GM21723 (cell line): ENCODE measurements around the gene CD52.
"Not testable (repeated sequence)": the region's sequence is repeated elsewhere in the genome, so short reads cannot be mapped to it uniquely, and the experiment has no call there.

Experiments
- ATAC-seq: cut with Tn5 transposase; IDR thresholded peaks from one replicate; pipeline ENCODE4 v1.9.1; 2021; ENCODE audit warnings: mild to moderate bottlenecking, moderate library complexity; ENCODE audit not compliant: unreplicated experiment

CD52 gene

DNA sequence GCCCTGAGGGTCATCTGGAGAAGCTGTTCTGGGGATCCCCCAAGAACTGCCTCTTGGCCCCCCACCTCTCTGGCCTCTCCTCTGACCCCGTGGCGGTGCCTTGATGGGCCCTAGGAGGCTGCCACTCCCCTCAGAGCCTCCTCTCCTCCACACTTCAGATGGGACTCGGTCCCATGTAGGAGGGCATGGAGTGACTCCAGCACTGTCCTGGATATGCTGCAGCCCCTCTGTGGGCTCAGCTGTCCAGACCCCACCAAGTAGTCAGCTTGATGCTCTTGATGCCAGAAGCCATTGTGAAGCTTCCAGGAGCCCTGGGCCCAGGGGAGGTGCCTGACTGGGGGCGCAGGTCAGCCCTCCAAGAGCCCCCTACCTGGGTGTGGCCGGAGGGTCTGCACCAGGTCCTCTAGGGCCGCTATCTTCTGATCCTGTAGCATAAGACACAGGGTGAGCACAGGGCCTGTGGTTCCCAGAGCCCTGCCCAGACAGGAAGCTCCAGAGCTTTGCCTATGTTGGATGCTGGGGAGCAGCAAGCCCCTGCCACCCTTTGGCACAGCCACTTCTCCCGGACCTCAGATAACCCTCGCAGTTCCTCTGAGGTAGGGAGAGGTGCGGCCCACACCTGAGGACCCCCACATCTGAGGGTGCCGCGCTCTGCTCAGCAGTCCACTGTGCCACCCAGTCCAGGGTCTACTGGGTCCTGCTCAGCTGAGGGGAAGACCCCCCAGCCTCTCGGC is 20.5 kb upstream of the CD52 start:
- ATAC-seq = no peak

DNA sequence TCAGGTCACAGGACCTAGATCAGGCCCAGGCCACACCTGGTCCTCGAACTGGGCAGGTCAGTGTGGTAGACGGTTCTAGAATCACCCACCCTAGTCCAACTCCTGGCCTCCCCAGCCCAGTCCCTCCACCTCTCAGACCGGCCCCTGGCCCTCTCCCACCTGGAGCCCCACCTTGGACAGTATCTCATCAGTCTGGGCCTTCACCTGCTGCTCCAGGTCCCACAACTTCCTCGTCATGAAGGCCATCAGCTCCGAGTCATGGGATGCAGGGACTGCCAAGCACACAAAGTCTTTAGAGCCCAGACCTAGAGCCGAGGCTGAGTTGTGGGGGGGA is 20.0 kb upstream of the CD52 start:
- ATAC-seq = no peak

DNA sequence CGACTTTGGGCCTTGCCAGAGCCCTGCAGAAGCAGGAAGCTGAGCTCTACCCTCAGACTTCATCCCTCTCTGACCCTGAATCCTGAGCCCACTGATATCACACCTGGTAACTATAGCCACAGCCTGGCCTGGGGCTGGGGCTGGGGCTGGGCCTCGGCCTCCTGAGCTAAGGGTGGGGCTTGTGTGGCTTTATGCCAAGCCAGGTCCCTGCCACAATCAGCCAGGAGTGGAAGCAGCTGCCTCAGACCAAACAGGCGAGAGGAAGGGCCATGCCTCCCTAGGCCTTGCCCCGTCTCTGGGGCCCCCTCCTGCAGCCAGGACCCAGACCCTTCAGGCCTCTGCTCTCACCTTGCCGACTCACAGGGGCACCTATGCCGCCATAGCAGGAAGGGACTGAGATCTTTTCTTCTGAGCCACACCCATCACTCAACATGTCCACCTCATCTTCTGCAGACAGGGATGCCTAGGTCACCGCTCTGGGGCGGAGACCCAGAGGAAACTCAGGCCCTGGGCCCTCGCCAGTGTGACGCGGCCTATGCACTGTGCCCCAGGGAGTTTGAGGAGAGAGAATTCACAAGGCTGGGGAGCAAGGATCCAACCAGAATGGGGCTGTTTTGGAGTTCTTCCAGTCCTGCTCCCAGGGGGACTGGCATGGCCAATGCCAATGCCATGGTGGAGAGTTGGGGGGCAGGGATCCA is 17.0 kb upstream of the CD52 start:
- no peak for ATAC-seq

DNA sequence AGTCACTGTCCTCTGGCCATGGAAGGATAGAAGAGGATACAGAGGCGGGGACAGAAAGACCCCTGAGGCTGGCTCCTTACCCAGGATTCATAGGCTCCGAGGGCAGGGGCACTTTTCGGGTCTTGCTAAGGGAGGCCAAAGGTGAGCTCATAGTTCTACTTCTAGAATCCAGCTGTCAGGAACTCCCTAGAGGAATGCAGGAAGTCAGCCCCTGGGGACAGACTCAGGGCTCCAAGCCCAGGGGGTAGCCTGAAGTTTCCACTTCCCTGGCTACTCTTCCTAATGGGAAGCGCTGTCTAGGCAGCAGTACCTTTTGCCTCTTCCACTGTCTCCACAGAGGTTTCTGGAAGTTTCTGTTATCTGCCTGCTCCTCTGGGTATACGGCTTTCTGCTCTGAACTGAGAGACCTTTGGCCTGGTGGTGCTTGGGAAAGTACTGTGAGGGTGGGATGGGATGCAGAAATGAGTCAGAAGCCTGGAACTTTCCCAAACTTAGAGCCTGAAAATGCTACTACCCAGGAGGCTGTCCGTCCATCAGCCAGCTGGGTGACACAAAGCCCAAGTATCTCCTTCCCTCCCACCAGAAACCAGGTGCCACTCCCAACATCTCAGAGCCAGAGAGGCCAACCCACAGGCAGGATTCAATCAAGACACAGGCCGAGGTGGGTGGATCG is 14.9 kb upstream of the CD52 start:
- ATAC-seq = no peak

DNA sequence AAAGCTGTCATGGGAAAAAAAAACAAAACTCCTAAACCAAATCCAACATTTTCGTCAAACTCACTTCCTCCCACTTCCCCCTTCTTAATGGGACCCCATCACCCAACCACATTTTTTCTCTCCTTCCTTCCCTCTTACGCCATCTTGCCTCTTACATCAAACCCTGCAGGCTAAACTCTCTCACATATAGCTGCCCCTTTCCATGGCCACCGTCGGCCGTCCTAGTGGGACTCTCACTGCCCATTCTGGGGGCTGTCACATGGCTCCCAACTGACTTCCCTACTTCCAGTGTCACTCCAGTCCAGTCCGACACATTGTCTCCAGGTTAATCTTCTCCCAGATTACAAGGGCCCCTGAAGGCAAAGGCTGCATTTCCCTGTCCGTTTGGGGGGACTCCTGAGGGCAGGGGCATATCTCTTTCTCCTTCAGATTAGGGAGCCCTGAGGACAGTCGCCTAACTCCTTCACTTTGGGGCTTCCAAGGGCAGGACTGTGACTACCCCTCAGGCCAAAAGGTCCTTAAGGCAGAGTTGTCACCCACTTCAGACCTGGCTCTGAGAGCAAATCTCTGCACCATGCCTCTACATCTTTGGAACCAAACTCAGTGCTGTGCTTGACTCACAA is 12.0 kb upstream of the CD52 start:
- ATAC-seq = no peak

DNA sequence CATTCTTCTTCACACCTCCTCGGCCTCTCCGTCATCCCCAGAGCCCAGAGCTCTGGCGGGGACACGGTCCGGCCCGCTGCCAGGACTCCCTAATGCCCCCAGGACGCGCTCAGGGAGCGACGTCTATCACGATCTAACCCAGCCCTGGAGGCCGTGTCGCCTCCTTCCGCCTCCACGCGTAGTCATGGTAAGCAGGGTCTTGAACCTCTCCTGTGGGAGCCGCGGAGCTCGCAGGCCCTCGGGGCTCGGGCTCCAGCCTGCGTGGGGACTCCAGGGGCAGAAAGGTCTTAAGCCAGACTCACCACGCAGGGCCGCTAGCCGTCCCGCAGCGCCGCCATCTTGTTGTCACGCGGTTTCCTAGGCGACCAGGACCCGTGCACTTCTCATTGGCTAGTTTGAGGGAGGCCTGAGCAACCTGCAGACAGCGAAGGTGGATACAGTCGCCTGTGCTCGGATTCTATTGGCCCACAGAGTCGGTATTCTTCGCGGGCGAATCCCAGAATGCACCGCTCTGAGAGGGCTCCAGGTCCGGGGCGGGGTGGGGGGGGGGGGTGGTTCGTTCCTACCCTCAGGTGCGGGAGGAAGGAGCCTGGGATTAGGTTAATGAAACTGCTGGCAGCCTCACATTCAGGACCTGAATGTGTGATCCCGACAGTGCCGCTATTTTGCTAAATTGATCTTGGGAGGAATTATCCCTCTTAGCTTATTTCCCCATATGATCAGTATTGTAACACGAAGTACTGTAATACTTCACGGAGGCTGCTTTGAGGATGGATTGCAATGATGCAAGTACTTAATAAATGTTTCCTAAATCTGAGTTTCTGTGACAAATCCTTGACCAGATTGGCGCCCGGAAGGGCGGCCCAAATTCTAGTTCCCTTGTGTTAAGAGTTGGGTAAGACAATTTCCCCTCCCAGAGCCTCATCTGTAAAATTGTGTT is 11.2 kb upstream of the CD52 start, which contains the start of gene UBXN11:
UBXN11 (minus strand) TSS at position 347 of the 940 bp plus-strand sequence. CDS start 3,753 bp downstream, outside the sequence.
- peak; percentile 95 for ATAC-seq

DNA sequence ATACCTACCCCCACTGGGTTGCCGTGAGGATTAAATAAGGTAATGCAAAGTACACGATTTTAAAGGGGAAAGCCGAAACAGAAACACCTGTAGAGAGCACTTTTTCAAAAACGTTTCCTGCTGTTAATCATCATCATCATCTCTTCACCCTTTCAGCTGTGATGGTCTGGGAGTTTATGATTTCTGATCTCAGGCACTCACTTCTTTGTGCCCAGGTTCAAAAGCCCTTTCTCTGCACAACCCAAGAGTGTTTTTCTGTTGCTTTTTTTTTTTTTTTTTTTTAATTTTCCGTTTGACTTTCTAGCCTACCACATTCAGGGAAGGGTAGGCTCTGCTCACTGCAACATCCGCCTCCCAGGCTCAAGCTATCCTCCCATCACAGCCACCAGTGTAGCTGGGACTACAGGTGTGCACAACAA is 10.4 kb upstream of the CD52 start:
- ATAC-seq = no peak

DNA sequence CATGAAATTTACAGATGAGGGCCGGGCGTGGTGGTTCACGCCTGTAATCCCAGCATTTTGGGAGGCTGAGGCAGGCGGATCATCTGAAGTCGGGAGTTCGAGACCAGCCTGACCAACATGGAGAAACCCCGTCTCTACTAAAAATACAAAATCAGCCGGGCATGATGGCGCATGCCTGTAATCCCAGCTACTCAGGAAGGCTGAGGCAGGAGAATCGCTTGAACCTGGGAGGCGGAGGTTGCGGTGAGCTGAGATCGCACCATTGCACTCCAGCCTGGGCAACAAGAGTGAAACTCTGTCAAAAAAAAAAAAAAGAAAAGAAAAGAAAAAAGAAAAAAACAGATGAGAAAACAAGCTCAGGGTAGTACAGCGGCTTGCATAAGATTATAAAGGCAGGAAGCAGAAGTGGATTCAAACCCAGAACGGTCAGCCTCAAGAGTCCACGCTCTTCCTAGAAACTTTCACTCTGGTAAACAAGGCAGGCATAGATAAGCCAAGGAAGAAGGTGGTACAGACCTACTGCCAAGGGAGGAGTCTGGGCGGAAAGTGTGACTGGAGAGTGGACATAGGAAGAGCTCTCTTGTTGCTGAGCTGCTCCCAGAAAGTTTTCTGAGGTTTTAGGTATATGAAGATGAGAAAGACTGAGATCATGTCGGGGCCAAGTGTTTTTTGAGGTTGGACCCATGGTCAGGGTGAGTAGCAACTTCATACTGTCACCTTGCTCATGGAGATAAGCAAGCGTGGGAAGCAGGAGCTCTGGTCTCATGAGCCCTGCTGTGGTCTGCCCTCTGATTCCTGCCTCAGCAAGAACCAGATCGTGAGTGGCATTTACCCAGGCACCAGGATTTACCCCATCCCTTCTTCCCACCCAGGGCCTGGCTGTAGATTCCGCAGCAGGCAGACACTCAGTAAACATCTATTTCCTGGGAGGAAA is 9.5 kb upstream of the CD52 start:
- not testable (repeated sequence) for ATAC-seq

DNA sequence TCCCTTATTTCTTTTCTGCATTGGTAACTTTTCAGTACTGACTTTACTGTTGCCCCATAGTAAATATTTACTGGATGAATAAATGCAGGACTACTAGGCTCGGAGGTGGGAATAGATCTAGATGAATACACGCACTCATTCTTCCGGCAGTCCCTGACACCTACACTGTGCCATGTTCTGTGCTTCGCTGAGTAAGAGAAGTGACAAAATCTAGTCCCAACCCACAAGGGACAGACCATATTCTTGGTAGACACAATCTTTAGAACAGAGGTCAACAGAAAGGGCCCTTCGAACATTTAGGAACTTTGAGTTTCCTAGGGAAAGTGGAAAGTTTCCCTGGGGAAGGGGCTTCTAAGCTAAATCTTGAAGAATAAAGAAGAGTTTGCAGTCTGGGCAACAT is 3.3 kb upstream of the CD52 start:
- ATAC-seq = no peak

DNA sequence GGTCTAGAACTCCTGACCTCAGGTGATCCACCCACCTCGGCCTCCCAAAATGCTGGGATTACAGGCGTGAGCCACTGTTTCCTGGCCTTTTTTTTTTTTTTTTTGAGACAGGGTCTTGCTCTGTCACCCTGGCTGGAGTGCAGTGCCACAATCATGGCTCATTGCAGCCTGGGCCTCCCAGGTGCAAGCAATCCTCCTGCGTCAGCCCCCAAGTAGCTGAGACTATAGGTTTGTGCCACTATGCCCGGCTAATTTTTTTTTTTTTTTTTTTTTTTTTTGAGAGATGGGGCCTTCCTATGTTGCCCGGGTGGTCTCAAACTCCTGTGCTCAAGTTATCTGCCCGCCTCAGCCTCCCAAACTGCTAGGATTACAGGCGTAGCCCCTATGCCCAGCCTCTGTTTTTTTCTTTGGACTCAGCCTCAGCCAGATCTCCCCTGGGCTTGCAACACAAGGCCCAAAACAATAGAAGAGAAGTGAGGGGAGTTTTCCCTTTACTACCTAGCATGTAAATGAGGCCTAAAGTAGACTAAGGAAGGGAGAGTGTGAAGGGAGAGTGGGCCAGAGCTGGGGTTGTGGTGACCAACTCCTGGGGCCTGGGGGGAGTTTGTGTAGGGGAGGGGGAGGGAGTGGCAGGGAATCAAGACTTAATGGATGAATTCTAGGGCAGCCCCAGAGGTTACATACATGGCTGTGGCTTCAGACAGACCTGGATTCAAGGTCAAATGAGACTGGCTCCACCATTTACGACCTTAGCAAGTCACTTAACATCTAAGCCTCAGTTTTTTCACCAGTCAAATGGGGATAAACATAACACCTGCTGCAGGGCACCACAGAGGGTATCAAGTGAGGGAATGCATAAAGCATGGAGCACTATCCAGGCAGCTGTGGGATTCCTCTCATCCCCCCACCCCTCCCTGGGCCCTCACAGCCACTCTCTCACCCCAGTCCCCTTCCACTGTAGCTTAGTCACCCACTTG is 1.6 kb upstream of the CD52 start:
- ATAC-seq = no peak

DNA sequence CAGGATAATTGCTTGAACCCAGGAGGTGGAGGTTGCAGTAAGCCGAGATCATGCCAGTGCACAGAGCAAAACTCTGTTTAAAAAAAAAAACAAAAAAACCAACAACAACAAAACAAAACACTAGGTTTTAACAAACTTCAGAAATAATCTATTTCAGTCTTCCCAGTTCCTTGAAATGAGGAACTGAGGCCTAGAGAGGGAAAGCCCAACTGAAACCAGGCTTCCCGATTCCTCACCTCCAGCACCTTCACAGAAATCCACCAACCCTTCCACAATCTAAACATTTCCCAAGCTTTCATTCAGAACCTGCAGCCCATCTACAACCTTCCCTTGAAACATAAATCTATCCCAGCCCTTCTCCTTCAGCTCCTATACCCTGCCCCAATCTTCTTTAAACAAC is 612 bp upstream of the CD52 start:
- no peak for ATAC-seq

DNA sequence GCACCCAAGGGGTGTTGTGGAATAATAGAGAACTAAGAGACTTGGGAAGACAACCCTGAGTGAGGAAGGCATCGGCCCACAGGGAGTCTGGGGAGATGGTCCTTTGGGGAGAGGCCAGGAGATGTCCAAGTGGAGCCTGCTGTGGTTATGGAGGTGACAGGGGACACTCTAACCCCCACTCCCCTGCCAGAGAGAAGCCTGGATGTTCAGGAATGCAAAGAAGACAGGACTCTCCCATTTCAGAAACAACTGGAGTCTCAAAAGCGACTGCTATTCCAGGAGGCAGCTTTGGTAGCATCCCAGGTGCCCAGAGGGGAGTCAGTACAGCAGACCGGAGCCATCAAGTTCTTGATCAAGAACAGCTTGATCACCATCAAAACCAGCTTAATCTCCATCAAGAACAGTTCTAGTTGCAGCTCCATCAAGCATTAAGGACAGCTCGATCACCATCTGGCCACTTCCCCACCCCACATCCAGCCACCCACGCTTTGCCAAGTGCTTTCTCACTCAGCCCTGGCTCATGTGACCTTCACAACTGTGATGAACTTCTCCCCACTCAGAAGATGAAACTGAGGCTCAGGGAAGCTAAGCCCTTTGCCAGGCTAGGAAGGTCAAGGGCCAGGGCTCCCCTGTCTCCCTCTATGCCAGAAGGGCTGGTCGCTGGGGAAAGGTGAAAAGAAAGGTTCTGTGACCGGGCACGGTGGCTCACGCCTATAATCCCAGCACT is 743 bp downstream of the CD52 start:
- no peak for ATAC-seq

DNA sequence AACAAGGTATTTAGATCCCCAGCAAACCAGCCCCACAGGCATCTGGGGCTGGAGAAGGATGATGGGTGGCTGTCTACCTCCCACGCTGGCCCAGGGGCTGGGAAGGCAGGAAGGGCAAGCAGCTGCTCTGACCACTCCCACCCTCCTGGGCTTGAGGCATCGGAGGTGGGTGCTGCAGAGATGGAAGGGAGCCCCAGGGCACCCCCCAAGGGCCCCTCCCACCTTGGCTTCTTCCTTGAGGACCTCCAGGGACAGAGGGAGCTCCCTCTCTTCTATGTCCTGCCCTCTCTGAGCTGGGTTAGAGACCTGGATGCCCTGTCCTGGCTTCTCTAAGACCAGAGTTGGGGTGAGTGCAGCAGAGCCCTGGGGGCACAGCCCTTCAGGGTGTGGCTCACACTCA is 3.1 kb downstream of the CD52 start:
- no peak for ATAC-seq

DNA sequence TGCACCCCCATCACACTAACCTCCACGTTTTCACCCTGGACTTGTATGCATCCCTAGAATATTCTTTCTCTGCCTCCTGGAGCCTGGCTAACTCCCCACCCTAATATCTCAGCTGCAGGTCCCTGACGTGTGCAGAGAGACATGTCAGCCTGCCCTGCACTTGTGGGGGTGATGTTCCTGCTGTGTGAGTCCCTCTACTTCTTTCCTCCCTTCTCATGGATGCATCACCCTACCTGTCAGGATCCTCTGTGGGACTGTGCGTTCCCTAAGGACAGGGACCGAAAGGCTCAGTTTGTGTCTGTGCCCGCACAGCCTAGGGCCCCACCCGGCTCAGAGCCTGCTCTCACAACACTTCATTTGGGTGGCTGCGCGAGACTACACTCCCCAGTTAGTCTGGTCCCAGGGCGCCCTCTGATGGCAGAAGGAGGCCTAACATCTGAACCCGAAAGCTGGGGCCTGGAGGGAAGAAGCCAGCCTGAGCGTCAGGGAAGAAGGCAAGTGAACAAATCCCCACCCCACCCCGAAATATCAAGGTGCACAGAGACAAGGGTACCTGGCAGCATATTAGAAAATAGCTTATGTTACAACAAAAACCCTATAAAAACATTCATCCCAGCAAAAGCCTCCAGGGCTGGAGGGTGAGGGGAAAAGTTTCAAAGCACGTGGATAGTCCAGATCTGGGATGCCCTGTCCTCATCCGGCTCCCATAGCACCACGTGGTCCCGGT is 3.7 kb downstream of the CD52 start:
- ATAC-seq = peak; percentile 39

DNA sequence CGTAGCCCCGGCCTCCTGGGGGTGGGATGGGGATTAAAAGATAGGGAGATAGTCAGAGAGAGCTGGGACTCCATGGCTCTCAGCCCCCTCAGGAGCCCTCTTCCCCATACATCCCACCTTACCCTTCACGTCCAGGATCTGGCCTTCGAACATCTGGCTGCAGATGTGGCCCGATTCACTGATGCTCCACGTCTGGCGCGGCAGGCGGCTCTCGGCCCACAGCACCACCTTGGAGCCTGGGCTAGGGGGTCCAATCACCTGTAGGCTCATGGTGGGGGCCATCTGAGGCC is 4.2 kb downstream of the CD52 start:
- no peak for ATAC-seq

DNA sequence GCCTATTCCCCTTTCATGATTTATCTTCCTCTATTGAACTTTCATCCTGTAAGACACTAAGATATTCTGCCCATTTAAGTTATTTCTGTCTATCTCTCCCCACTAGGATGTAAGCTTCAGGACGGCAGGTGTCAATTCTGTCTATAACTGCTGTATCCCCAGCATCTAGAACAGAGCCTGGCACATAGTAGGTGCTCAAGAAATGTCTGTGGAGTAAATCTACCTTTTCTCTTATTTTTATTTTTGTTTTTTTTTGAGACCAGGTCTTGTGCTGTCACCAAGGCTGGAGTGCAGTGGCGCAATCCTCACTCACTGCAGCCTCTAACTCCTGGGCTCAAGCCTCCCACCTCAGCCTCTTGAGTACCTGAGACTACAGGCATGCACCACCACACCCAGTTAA is 5.6 kb downstream of the CD52 start:
- no peak for ATAC-seq

DNA sequence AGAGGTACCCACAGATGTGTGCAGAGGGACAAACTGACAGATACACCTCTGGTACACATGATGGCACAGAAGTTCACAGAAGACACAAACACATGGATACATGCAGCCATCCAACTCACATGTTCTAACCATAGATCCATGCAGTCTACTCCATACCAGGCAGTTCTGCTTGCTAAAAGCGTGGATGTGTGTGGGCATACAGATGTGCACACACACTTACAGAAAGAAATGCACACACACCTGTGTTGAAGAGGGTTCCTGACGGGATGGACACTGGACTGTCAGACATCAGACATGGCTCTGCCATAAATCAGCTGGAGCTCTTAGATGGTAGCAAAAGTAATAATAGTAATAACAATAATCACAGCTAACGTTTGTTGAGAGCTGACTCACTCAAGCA is 6.8 kb downstream of the CD52 start:
- no peak for ATAC-seq
